K562 (cell line): ENCODE measurements around the gene GGA3. TPM values are rescaled to one million over a fixed set of nuclear protein-coding genes. Genes with fewer than 3 reads are reported as not detected.

Experiments used
- ASH1L ChIP-seq: fragments of 450-650 bp; IDR thresholded peaks from 2 replicates; pipeline ENCODE4 v1.6.1; 2018; ENCODE audit warnings: borderline replicate concordance, mild to moderate bottlenecking, low read depth; ENCODE audit not compliant: partially characterized antibody
- BRF1 ChIP-seq: IDR thresholded peaks from 3 replicates; pipeline ENCODE4 v1.6.1; 2011; ENCODE audit warnings: borderline replicate concordance, mild to moderate bottlenecking; ENCODE audit not compliant: insufficient read length; ENCODE audit errors: extremely low read depth
- CBFB ChIP-seq: sonication (generic); formaldehyde crosslinking; IDR thresholded peaks from 2 replicates; pipeline ENCODE4 v1.4.0; 2020; ENCODE audit warnings: mild to moderate bottlenecking, missing genetic modification reagents
- CXXC5 ChIP-seq: fragments of 250-450 bp; sonication (Bioruptor Pico); IDR thresholded peaks from 2 replicates; pipeline ENCODE4 v1.8.0; 2022; ENCODE audit warnings: inconsistent platforms, mild to moderate bottlenecking, moderate library complexity
- ESRRB ChIP-seq: fragments of 250-450 bp; sonication (Bioruptor Pico); IDR thresholded peaks from 2 replicates; pipeline ENCODE4 v1.5.0; 2020; ENCODE audit warnings: mild to moderate bottlenecking, moderate library complexity, borderline replicate concordance
- GABPB1 ChIP-seq: sonication (generic); formaldehyde crosslinking; IDR thresholded peaks from 2 replicates; pipeline ENCODE4 v1.8.0; 2022; ENCODE audit warnings: mild to moderate bottlenecking, missing genetic modification reagents
- GMEB1 ChIP-seq: fragments of 250-450 bp; sonication (Bioruptor Pico); IDR thresholded peaks from 2 replicates; pipeline ENCODE4 v1.4.0; 2020; ENCODE audit warnings: mild to moderate bottlenecking
- HDGF ChIP-seq: fragments of 450-650 bp; IDR thresholded peaks from 2 replicates; pipeline ENCODE4 v1.6.1; 2016
- HINFP ChIP-seq: fragments of 450-650 bp; conservative IDR thresholded peaks from 2 replicates; pipeline ENCODE4 v1.6.1; 2016; ENCODE audit warnings: missing genetic modification characterization, low read depth, mild to moderate bottlenecking, control low read depth, missing compliant biosample characterization
- MED1 ChIP-seq: sonication (generic); formaldehyde crosslinking; IDR thresholded peaks from 2 replicates; pipeline ENCODE4 v1.8.1; 2023; ENCODE audit warnings: missing genetic modification reagents, borderline replicate concordance
- NR3C1 ChIP-seq: sonication (generic); formaldehyde crosslinking; IDR thresholded peaks from 2 replicates; pipeline ENCODE4 v1.8.1; 2022; ENCODE audit warnings: missing genetic modification reagents
- PHB2 ChIP-seq: fragments of 450-650 bp; IDR thresholded peaks from 2 replicates; pipeline ENCODE4 v1.6.1; 2017; ENCODE audit warnings: low read depth
- POLR2G ChIP-seq: fragments of 200-400 bp; formaldehyde crosslinking; IDR thresholded peaks from 2 replicates; pipeline ENCODE4 v1.6.1; 2017; ENCODE audit warnings: low read depth, mild to moderate bottlenecking, antibody characterized with exemption, low read length, moderate library complexity
- TCFL5 ChIP-seq: fragments of 250-450 bp; sonication (Bioruptor Pico); conservative IDR thresholded peaks from 2 replicates; pipeline ENCODE4 v1.6.1; 2021; ENCODE audit warnings: mild to moderate bottlenecking, moderate library complexity, matching md5 sums
- ZNF140 ChIP-seq: fragments of 250-450 bp; sonication (Bioruptor Pico); IDR thresholded peaks from 2 replicates; pipeline ENCODE4 v1.8.0; 2021; ENCODE audit warnings: moderate library complexity, mild to moderate bottlenecking, inconsistent platforms
- ZNF232 ChIP-seq: sonication (generic); formaldehyde crosslinking; IDR thresholded peaks from 2 replicates; pipeline ENCODE4 v1.8.0; 2022; ENCODE audit warnings: mild to moderate bottlenecking, missing genetic modification reagents
- ZNF274 ChIP-seq: IDR thresholded peaks from 2 replicates; pipeline ENCODE4 v1.6.1; 2011; ENCODE audit warnings: low read depth, mild to moderate bottlenecking, low read length, moderate library complexity, borderline replicate concordance
- ZNF512 ChIP-seq: IDR thresholded peaks from 2 replicates; pipeline ENCODE4 v1.6.1; 2016; ENCODE audit warnings: missing genetic modification characterization, missing compliant biosample characterization
- ZNF79 ChIP-seq: fragments of 250-450 bp; sonication (Bioruptor Pico); IDR thresholded peaks from 2 replicates; pipeline ENCODE4 v1.4.0; 2020; ENCODE audit warnings: low read depth, mild to moderate bottlenecking, moderate library complexity
- polyA plus RNA-seq, 8 experiments: library from polyadenylated mRNA; depleted of rRNA in 4 of 8; stranded (reverse) in 5 of 8; unstranded in 3 of 8; fragments of >200 nt; fragmentation: Nextera tagmentation in 2 of 8; fragmentation: Illumina TruSeq in 1 of 8; extraction: Ambion mirVana in 2 of 8; extraction: Trizol in 1 of 8; gene quantifications; 2 replicates each; pipeline versions ENCODE4 v1.2.1 to v1.2.3, GENCODE V29; 2011 to 2014; ENCODE audit warnings: inconsistent platforms in 1 of 8, missing spikeins in 1 of 8
- total RNA-seq, 7 experiments: library from RNA; depleted of rRNA in 6 of 7; stranded (reverse); fragments of >200 nt in 6 of 7; fragmentation: Illumina TruSeq in 2 of 7; extraction: Trizol in 2 of 7; gene quantifications; 2 replicates each; pipeline versions ENCODE4 v1.2.1 to v1.2.3, GENCODE V29; 2011 to 2021; ENCODE audit warnings: low replicate concordance in 1 of 7
- TF ChIP-seq, protein P1 (sequence below): sonication (generic); formaldehyde crosslinking; IDR thresholded peaks from 2 replicates; pipeline ENCODE4 v1.8.1; 2023; ENCODE audit warnings: mild to moderate bottlenecking, missing genetic modification reagents
- TF ChIP-seq, protein P2 (sequence below): fragments of 250-450 bp; sonication (Bioruptor Pico); IDR thresholded peaks from 2 replicates; pipeline ENCODE4 v1.6.1; 2021; ENCODE audit warnings: mild to moderate bottlenecking

Gene GGA3
- total and polyA plus RNA-seq, 9 of the 15 experiments (the other 6 are each of a cell fraction or from before 2014, with no cell fraction given): 5.7 to 64.9 (median 25.4) TPM

- TF ChIP-seq ASH1L (no peak), POLR2G (peak; percentile 97), GABPB1 (CRISPR knock-in tag) (peak; percentile 69; the same call in 1 of the 2 replicates), ZNF232 (CRISPR knock-in tag) (no peak), HINFP (tag) (no peak), NR3C1 (CRISPR knock-in tag) (no peak; the same call in 1 of the 2 replicates), CBFB (CRISPR knock-in tag) (0 out of 2 replicates have a peak, but pooled peaks have one; percentile 1), TCFL5 (CRISPR knock-in tag) (no peak), ESRRB (no peak), ZNF140 (CRISPR knock-in tag) (no peak), GMEB1 (peak; percentile 54; the same call in 1 of the 2 replicates), ZNF79 (no peak), ZNF512 (tag) (no peak), ZNF274 (no peak), CXXC5 (peak; percentile 83), MED1 (CRISPR knock-in tag) (no peak), HDGF (no peak), BRF1 (no peak), PHB2 (no peak)
- TF ChIP-seq, protein P1, sequence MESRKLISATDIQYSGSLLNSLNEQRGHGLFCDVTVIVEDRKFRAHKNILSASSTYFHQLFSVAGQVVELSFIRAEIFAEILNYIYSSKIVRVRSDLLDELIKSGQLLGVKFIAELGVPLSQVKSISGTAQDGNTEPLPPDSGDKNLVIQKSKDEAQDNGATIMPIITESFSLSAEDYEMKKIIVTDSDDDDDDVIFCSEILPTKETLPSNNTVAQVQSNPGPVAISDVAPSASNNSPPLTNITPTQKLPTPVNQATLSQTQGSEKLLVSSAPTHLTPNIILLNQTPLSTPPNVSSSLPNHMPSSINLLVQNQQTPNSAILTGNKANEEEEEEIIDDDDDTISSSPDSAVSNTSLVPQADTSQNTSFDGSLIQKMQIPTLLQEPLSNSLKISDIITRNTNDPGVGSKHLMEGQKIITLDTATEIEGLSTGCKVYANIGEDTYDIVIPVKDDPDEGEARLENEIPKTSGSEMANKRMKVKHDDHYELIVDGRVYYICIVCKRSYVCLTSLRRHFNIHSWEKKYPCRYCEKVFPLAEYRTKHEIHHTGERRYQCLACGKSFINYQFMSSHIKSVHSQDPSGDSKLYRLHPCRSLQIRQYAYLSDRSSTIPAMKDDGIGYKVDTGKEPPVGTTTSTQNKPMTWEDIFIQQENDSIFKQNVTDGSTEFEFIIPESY: no peak
- TF ChIP-seq, protein P2, sequence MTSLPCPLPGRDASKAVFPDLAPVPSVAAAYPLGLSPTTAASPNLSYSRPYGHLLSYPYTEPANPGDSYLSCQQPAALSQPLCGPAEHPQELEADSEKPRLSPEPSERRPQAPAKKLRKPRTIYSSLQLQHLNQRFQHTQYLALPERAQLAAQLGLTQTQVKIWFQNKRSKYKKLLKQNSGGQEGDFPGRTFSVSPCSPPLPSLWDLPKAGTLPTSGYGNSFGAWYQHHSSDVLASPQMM (CRISPR knock-in tag): no peak
These were observed at the start of gene GGA3, which contains the start of gene MRPS7 (continued) for GRCh38 chr17:75261336-75262111.
